SHP77 (cell line): ENCODE results near the gene PUM1.
"Not testable (repeated sequence)": the region's sequence is repeated elsewhere in the genome, so short reads cannot be mapped to it uniquely, and the experiment has no call there.

Experiments used
- DNase-seq, 2 experiments: peaks; one replicate each; lab custom pipeline; 2025; lab: John Stamatoyannopoulos, UW

PUM1 gene, protein sequence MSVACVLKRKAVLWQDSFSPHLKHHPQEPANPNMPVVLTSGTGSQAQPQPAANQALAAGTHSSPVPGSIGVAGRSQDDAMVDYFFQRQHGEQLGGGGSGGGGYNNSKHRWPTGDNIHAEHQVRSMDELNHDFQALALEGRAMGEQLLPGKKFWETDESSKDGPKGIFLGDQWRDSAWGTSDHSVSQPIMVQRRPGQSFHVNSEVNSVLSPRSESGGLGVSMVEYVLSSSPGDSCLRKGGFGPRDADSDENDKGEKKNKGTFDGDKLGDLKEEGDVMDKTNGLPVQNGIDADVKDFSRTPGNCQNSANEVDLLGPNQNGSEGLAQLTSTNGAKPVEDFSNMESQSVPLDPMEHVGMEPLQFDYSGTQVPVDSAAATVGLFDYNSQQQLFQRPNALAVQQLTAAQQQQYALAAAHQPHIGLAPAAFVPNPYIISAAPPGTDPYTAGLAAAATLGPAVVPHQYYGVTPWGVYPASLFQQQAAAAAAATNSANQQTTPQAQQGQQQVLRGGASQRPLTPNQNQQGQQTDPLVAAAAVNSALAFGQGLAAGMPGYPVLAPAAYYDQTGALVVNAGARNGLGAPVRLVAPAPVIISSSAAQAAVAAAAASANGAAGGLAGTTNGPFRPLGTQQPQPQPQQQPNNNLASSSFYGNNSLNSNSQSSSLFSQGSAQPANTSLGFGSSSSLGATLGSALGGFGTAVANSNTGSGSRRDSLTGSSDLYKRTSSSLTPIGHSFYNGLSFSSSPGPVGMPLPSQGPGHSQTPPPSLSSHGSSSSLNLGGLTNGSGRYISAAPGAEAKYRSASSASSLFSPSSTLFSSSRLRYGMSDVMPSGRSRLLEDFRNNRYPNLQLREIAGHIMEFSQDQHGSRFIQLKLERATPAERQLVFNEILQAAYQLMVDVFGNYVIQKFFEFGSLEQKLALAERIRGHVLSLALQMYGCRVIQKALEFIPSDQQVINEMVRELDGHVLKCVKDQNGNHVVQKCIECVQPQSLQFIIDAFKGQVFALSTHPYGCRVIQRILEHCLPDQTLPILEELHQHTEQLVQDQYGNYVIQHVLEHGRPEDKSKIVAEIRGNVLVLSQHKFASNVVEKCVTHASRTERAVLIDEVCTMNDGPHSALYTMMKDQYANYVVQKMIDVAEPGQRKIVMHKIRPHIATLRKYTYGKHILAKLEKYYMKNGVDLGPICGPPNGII

DNA sequence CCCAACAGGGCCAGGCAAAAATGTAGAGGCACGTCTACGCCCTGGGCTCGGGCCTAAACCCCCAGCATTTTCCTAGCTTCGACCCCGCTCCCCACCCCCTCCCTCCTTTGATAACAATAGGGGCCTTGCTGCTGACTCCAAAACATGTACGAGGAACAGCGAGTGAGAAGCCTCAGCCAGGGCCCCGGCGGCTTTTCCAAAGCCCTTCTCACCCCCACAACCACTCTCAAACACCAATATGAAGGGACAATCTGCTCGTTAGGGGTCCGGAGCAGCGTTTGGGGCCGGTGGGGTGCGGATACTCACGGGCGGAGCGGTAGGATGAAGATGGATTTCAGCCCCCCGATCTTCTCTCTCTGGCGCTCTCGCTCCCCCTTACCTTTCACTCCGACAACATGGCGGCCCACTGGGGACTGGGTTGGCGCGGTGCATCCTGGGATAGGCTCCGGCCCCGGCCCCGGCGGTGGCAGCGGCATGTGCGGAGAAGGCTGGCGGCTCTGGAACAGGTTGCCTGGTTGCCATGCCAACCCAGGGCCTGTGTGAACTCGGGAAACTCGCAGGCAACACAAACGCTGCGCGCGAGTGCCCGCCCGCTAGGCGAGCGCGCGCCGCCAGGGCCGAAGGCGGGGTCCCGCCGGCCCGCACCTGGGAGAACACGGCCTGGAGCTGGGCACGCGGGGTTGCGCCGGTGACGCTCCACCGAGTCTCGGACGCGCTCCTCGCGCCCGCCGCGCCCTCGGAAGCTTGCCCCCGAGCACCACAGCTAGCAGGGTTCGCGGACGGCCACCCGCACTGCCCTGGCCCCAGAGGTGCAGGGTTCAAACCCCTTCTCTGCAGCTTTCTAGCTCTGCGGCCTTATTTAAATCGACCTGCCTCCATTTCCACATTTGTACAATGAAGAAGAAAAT, at the start of gene PUM1:
PUM1 (minus strand) TSS at position 408 of the 908 bp plus-strand sequence. CDS start 6,151 bp downstream, outside the sequence.
- peak; percentile 99 to 100 for DNase-seq

- no peak for DNase-seq
Measured at GRCh38 chr1:31112266-31112935, 46.9 kb upstream of the PUM1 start.

- no peak for DNase-seq
Measured at GRCh38 chr1:31111290-31111951, 45.9 kb upstream of the PUM1 start.

- DNase-seq, result no peak
Measured at GRCh38 chr1:31110846-31111245, 45.3 kb upstream of the PUM1 start.

GRCh38 chr1:31108861-31109260, 43.3 kb upstream of the PUM1 start:
- no peak for DNase-seq

DNA sequence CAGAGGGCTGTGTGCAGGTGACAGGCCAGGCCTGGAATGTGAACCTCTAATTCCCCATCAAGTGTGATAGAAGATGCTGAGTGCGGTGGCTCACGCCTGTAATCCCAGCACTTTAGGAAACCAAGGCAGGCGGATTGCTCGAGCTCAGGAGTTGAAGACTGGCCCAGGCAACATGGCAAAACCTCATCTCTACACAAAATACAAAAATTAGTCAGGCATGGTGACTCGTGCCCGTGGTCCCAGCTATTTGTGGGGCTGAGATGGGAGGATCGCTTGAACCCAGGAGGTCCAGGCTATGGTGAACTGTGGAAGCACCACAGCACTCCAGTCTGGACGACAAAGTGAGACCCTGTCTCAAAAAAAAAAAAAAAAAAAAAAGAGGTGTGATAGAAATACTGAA, 40.1 kb upstream of the PUM1 start:
- no peak for DNase-seq

DNA sequence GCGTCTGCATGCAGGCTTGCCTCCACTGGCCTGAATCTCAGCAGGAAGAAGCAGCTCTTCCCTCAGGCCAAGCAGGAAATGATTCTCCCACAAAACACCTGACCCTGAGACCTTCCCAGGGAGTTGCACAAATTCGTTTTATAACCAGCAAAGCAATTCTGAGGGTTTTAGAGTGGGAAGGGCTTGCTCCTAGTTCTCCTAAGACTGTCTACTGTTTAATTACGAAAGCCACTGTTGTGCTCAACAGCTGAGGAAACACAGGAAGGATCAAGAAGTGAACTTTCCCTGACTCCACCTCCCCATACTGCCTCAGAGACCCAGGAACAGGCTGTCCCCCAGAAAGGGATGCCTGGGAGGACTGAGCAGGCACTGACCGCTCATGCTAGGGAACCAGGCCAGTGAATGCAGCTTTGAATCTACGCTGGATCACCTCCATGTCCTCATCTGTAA, 37.0 kb upstream of the PUM1 start:
- no peak for DNase-seq

DNA sequence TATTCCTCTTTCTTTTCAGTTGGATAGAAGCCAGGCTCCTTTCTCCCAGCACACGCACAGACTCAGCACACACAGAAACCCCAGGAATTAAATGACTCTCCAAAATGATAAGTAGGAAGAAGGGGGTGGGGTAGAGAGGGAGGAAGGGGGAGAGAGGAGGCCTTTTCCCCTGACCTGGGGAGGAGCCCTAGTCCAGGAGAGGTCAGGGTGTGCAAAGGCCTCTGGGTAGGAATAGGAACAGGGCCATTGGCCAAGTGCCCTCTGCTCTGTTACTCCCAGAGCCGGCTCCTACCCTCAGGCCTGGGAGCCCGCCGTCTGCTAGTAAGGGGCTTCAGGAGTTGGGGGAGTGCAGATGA, 35.6 kb upstream of the PUM1 start:
- no peak for DNase-seq

GRCh38 chr1:31099293-31100032, 33.9 kb upstream of the PUM1 start:
- DNase-seq, result no peak

- DNase-seq, result no peak
Measured at GRCh38 chr1:31095985-31096384, 30.5 kb upstream of the PUM1 start.

- DNase-seq, result no peak
Measured at GRCh38 chr1:31095298-31095981, 29.9 kb upstream of the PUM1 start.

- not testable (repeated sequence) for DNase-seq
Measured at GRCh38 chr1:31088081-31088480, 22.6 kb upstream of the PUM1 start.

DNA sequence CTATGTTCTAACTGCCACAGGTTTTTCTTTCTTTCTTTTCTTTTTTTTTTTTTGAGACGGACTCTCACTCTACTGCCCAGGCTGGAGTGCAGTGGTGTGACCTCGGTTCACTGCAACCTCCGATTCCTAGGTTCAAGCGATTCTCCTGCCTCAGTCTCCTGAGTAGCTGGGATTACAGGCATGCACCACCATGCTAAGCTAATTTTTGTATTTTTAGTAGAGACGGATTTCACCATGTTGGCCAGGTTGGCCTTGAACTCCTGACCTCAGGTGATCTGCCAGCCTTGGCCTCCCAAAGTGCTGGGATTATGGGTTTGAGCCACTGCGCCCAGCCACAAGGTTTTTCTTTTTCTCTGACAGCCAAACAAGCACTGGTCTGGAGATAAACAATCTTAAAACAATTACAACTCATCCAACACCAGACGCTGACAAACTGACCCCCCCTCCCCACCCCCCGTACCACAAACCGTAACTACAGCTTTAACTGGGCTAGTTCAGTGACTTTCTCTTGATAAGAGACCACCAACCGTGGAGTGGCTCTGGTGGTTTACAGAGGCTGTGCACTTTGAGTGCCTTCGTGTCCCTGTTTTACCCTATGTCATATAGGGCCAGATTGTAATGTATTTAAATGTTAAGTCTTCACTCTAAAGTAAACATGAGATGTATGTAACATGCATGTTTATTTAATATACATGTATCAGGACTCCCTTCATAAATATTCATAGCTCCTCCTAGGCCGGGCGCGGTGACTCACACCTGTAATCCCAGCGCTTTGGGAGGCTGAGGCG, 19.5 kb upstream of the PUM1 start:
- DNase-seq, result no peak

DNA sequence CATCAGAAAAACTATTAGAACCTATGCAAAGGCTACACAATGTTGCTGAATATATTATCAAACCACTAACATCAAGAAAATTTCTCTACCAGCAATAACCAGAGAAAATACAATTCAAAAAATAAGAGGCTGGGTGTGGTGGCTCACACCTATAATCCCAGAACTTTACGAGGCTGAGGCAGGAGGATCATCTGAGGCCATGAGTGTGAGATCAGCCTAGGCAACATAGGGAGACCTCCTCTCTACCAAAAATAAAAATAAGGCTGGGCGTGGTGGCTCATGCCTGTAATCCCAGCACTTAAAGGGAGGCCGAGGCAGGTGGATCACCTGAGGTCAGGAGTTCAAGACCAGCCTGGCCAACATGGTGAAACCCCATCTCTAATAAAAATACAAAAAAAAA, 16.9 kb upstream of the PUM1 start:
- DNase-seq, result no peak

GRCh38 chr1:31073044-31073443, 7.5 kb upstream of the PUM1 start:
- DNase-seq, result no peak

DNA sequence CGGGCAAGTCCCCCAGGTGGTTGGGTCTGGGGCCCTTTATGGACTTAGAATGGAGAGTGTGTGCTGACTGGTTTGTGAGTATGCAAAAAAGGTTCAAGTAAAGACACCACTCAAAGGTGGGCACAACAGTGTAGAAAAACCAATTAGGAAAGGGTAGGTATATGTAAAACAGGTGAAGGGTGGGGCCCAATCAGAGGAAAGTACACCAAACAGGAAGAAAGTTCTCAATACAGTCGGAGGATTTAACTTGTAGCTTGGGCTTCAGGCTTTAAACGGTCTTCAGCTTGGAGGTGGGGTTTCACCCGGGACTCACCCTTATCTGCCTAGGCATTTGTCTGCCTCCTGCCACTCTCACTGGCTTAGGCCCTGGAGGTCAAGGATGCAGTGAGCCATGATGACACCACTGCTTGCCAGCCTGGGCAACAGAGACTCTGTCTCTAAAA, 6.8 kb upstream of the PUM1 start:
- DNase-seq, result no peak

DNA sequence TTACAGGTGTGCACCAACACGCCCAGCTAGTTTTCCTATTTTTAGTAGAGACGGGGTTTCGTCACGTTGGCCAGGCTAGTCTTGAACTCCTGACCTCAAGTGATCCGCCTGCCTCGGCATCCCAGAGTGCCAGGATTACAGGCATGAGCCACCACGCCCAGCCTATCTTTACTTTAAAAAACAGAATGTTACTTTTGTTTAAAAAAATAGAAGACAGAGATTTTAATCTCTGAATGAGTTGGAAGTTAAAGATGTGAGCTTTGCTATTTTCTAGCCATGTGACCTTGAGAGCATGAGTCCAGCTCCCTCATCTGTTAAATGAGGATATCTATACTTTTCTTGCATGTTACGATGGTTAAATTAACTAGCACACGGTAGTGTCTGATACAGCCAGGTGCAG, 3.9 kb upstream of the PUM1 start:
- DNase-seq, result no peak

DNA sequence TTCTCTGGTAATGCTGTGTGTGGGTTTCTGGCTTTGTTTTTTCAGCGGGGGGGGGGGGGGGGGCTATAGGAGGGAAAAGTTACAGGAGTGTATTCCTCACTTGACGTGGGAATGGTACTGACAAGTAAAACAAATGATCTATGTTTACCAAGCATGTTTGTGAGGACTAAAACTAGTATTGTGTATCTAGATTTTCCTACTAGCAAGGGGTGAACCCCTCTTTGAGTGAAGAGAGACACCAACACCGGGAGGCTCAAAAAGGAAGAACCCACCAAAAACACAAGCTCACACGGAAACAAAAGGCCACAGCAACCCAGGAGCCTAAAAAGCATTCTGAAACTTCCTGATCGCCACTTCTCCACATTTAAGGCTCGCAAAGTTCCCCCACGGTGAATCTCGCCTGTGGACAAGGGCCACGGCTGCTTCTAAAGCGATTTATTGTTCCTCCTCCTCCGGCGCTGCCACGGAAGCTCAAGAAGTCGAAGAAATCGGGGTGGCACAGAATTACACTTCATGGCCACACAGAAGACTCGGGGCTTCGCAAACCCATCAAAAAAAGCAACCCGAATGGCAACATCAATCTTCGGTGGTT, 703 bp downstream of the PUM1 start:
- DNase-seq, result peak; percentile 24 to 65
